Heart right ventricle (tissue), 16 donors: ENCODE measurements around the gene CABLES2. TPM values are rescaled to one million over a fixed set of nuclear protein-coding genes. Genes with fewer than 3 reads are reported as not detected.

Experiments
- ATAC-seq, 8 donors: fragments of 200-7000 bp; cut with Tn5 transposase; one replicate each; pipeline ENCODE4 v1.9.1; 2020; ENCODE audit warnings: mild to moderate bottlenecking in 8 of 8, moderate library complexity in 8 of 8, moderate number of reproducible peaks in 1 of 8
- DNase-seq, 2 donors: peaks; one replicate each; pipeline ENCODE4 v3.0.0-alpha.2; 2020
- H3K27ac ChIP-seq, 10 donors: fragments of 200-600 bp; sonication (generic) in 2 of 10; one replicate each; pipeline versions ENCODE4 v1.5.0 to v1.8.0; 2020 to 2022; ENCODE audit warnings: mild to moderate bottlenecking in 3 of 10
- H3K27me3 ChIP-seq, 7 donors: fragments of 200-600 bp; one replicate each; pipeline ENCODE4 v1.8.0; 2021 to 2022; ENCODE audit warnings: mild to moderate bottlenecking in 2 of 7
- H3K36me3 ChIP-seq, 9 donors: fragments of 200-600 bp; sonication (generic) in 1 of 9; one replicate each; pipeline versions ENCODE4 v1.5.0 to v1.8.0; 2020 to 2022; ENCODE audit warnings: mild to moderate bottlenecking in 2 of 9
- H3K4me1 ChIP-seq, 9 donors: fragments of 200-600 bp; sonication (generic) in 1 of 9; one replicate each; pipeline versions ENCODE4 v1.5.0 to v1.8.0; 2020 to 2022; ENCODE audit warnings: mild to moderate bottlenecking in 4 of 9
- H3K4me3 ChIP-seq, 10 donors: fragments of 200-600 bp; sonication (generic) in 2 of 10; one replicate each; pipeline versions ENCODE4 v1.5.0 to v1.8.0; 2020 to 2022; ENCODE audit warnings: mild to moderate bottlenecking in 7 of 10, moderate library complexity in 2 of 10
- H3K9me3 ChIP-seq, 11 donors: fragments of 200-600 bp in 10 of 11; sonication (generic) in 2 of 11; one replicate each; pipeline versions ENCODE4 v1.5.0 to v1.8.0; 2013 to 2022; ENCODE audit warnings: mild to moderate bottlenecking in 2 of 11, control low read depth in 1 of 11, moderate library complexity in 1 of 11
- CTCF ChIP-seq, 9 donors: fragments of 200-600 bp; sonication (generic) in 2 of 9; IDR thresholded peaks; one replicate each; pipeline versions ENCODE4 v1.5.0 to v1.8.0; 2021 to 2022; ENCODE audit warnings: antibody characterized with exemption in 9 of 9, mild to moderate bottlenecking in 5 of 9, moderate library complexity in 1 of 9
- WGBS, 2 donors: extraction: QIAGEN DNeasy Blood & Tissue Kit; methylation state at CpG; one replicate each; pipeline ENCODE4 v1.1.7; 2013; ENCODE audit warnings: inconsistent platforms in 1 of 2; 5-methylcytosine and 5-hydroxymethylcytosine counted together
- intact Hi-C, 10 donors: fragments of 100-400 bp; cut with DNase I; formaldehyde crosslinking; loops; one replicate each; pipeline versions ENCODE4 v1.11.1 to v1.14.2; 2022
- polyA plus RNA-seq, 2 donors: library from polyadenylated mRNA; stranded (reverse); fragments of 200-250 nt; gene quantifications; one replicate each; pipeline ENCODE4 v1.2.3, GENCODE V29; 2013
- total RNA-seq, 10 donors: library from RNA; stranded (reverse); fragmentation: NEBNext Ultra II Directional in 3 of 10; extraction: Animal tissue kit (Norgen Biotek cat#: 25700) in 3 of 10; gene quantifications; one replicate each; pipeline versions ENCODE4 v1.2.1 to v1.2.4, GENCODE V29; 2021 to 2023
- donor health status: Arrhythmogenic right ventricular cardiomyopathy.
- donor health status: ischemic (EF 13 %, LVEDD 7.1; RV severe dilation, severe dysfunction).
- donor health status: healthy with polysubstance abuse.
- donor health status: DM: no; HTN: yes; CAD: no.
- donor health status: DM: no; HTN: no; CAD: no.
- donor health status: ischemic (EF 25% LVEDD 6.9; RV normal size, moderate dysfunction).
- donor health status: ischemic (EF 25% LVEDD 5.7; RV mildly dilated, moderate dysfunction).
- donor health status: healthy.
- donor health status: DM: yes; HTN: yes; CAD: no.
- donor health status: Ischemic cardiomyopathy.
- donor health status: ischemic (EF 35%, LVEDD 5.7; RV mildly dilated, moderate dysfunction).
- donor health status: nonischemic (EF 11% LVEDD 7.7; RV severe dilation, severe dysfunction).
- donor health status: DM: yes; HTN: yes; CAD: no.
- donor health status: PGD.
- donor health status: ischemic (EF 29% LVEDD 5.4; RV normal size, mild dysfunction).
- donor health status: nonischemic (EF 23%, LVEDD 6.1; RV moderate dilation, normal function).

Gene CABLES2
- total and polyA plus RNA-seq, 12 donors = 2.9 to 11.9 (median 7.8) TPM

- Histone ChIP-seq H3K4me3 (peak overlapping the region in 7 of 10 donors; percentile 15 to 95 (median 87)), H3K36me3 (no peaks in the 10 kb centered on the region), H3K27me3 (peaks cover 0 to 55% (median 0%) of the 10 kb centered on the region in 7 donors), H3K9me3 (no peaks in the 10 kb centered on the region), H3K4me1 (peaks cover 30 to 64% (median 64%) of the 10 kb centered on the region in 9 donors), H3K27ac (peak overlapping the region in 9 of 10 donors; percentile 21 to 99 (median 60))
- DNase-seq (peak in 1 of 2 donors; percentile 42), ATAC-seq (peak in 2 of 8 donors; percentile 2 to 5)
- WGBS, 2 donors = 31 to 33% methylated on average over 27 to 28 of the region's 28 CpGs
- TF ChIP-seq CTCF (IDR thresholded peaks at IDR 0.05) = peak; percentile 26 to 61 (median 52)
- intact Hi-C loops = loop anchor here in 1 of 10 donors (5.0 kb wide), 1 partner anchor 67 kb away; the partner anchor contains the start of gene ADRM1
These were observed 37.9 kb downstream of the CABLES2 start for GRCh38 chr20:62368976-62369814.

- peaks cover 32 to 72% (median 71%) of the 10 kb centered on the region in 9 donors for H3K4me1 ChIP-seq
- H3K27ac ChIP-seq = peak overlapping the region in 9 of 10 donors; percentile 38 to 99 (median 94)
- no peak for TF ChIP-seq CTCF (IDR thresholded peaks at IDR 0.05)
- H3K27me3 ChIP-seq = peaks cover 0 to 55% (median 0%) of the 10 kb centered on the region in 7 donors
- no peaks in the 10 kb centered on the region for H3K36me3 ChIP-seq
- peak overlapping the region in 8 of 10 donors; percentile 1 to 95 (median 89) for H3K4me3 ChIP-seq
- WGBS, 2 donors = 9 to 14% methylated on average over 14 to 15 of the region's 15 CpGs
- ATAC-seq (no peak), DNase-seq (peak; percentile 55 to 56)
- no peaks in the 10 kb centered on the region for H3K9me3 ChIP-seq
- intact Hi-C loops = loop anchor here in 1 of 10 donors (5.0 kb wide), 1 partner anchor 66 kb away; the partner anchor contains the start of gene ADRM1
These were observed 38.6 kb downstream of the CABLES2 start for GRCh38 chr20:62368392-62368975.

GRCh38 chr20:62367633-62368391 is 39.3 kb downstream of the CABLES2 start:
- 3 to 6% methylated on average over 35 to 37 of the region's 37 CpGs for WGBS, 2 donors
- peak overlapping the region; percentile 68 to 95 (median 91) for H3K4me3 ChIP-seq
- peaks cover 38 to 78% (median 77%) of the 10 kb centered on the region in 9 donors for H3K4me1 ChIP-seq
- DNase-seq = peak in 1 of 2 donors; percentile 65
- ATAC-seq = no peak
- H3K27me3 ChIP-seq = peaks cover 0 to 55% (median 0%) of the 10 kb centered on the region in 7 donors
- H3K36me3 ChIP-seq = no peaks in the 10 kb centered on the region
- intact Hi-C loops = loop anchor here in 1 of 10 donors (2.0 to 5.0 kb wide), 2 partner anchors 13 to 66 kb away; partner anchors contain the start of gene ADRM1
- H3K27ac ChIP-seq = peak overlapping the region; percentile 89 to 99 (median 94)
- no peak for TF ChIP-seq CTCF (IDR thresholded peaks at IDR 0.05)
- H3K9me3 ChIP-seq = no peaks in the 10 kb centered on the region
